Non-pigmented ciliary epithelial cell (primary cell): Measurements from ENCODE around the gene C1QC.
"Not testable (repeated sequence)": the region's sequence is repeated elsewhere in the genome, so short reads cannot be mapped to it uniquely, and the experiment has no call there.

Experiments used
- DNase-seq: peaks from one replicate; pipeline ENCODE4 v3.0.0-alpha.2; 2010; ENCODE audit warnings: low read depth

The C1QC gene

DNA sequence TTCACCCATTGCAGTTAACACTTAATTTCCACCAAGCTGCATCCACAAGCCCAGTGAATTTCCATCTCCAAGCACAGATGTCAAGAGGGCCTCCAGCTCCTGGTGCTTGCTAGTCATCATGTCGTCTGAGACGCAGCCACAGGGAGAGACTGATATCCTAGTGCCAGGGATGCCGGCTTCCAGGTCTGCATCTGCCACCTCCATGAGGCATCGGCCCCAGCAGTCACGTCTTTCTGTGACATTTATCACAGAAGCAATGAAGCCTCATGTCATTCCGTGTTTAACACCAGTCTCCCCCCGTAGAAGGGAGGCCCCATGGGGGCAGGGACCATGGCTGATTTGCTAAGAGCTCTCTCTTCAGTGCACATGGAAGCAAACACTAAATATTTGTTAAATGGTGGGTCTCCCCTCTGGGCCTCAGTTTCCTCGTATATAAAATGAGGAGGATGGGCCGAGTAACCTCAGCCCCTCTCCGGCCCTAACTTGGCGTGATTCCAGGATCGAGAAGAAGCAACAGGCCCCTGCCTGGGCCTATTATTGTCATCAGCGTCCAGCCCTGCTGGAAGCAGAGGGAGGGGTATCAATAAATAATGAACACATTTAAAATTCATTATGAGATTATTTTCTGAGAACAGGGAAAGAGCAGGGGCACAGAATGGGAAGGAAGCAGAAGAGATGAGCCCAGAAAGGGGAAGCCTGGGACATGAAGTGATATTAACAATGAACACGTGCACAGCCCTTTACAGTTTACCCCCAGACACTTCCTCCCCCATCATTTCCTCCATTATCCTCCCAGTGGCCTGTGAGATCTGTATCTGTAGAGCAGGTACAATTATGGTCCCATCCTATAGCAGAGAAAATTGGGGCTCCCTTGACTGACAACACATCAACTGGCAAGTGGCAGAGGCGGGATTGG is 8.8 kb downstream of the C1QC start:
- DNase-seq = no peak

DNA sequence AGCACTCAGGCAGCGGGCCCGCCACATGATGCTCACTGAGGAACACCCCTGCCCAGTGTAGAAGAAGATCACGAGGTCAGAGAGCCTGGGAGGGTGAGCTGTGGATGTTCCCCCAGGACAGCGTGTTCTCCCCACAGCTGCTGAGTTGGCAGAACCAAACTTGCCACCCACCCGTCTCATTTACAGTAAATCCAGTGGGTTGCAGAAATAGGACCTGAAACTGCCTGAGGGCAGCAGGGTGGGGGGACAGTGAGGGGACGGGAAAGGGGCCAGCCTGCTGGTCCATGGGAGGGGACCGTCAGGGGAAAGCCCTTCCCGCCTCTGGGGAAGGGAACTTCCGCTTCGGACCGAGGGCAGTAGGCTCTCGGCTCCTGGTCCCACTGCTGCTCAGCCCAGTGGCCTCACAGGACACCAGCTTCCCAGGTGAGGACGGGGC is 9.5 kb downstream of the C1QC start, which contains the start of gene C1QB:
TSS of gene C1QB (plus strand) at position 356 of the 436 bp plus-strand sequence. CDS start 6,227 bp downstream, outside the sequence.
- no peak for DNase-seq

- no peak for DNase-seq
Observed at GRCh38 chr1:22654692-22655091, 11.3 kb downstream of the C1QC start.

DNA sequence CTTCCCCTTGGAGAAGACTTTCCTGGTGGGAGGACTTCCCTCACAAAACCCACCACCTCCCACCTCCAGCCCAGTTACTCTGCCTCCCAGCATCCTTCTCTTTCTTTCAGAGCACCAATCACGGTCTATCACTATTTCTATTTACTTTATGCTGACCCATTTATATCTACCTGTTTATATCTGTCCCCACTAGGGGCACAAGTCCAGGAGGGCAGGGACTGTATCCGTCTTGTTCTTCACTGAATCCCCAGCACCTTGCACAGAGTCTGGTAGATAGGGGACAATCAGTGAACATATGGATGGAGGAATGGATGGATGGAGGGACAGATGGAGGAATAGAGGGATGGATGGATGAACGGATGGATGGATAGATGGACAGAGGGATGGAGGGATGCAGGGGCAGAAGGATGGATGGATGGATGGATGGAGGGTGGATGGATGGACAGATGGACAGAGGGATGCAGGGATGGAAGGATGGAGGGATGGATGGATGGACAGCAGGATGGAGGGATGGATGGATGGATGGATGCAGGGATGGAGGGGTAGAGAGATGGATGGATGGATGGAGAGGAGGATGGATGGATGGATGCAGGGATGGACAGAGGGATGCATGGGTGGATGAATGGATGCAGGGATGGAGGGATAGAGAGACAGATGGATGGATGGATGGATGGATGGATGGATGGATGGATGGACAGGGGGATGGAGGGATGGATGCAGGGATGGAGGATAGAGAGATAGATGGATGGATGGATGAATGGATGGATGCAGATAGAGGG is 15.1 kb downstream of the C1QC start:
- no peak for DNase-seq

- no peak for DNase-seq
Observed at GRCh38 chr1:22660716-22661241, 17.3 kb downstream of the C1QC start.

GRCh38 chr1:22661880-22662279 is 18.4 kb downstream of the C1QC start:
- DNase-seq = no peak

- DNase-seq = no peak
Observed at GRCh38 chr1:22662318-22662717, 18.9 kb downstream of the C1QC start.

DNA sequence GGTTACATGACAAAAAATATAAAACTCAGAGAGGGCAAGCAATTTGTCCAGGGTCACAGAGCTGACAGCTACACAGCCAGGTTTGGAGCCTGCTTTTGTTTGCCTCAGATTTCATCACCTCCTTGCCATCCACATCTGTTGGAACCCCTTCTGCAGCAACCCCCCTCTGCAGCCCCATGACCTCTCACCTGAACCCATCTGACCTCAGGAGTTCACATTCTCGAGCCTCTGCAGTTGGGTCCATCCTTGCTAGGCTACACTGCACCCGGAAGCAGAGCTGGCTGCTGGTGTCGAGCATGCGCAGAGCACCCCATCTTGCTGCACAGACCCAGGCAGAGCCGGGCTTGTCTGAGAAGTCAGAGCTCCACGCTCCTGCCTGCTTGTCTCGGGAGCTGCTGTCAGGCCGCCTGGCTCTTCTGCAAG is 19.6 kb downstream of the C1QC start:
- DNase-seq = no peak

GRCh38 chr1:22665752-22666151 is 22.3 kb downstream of the C1QC start:
- peak; percentile 17 for DNase-seq

DNA sequence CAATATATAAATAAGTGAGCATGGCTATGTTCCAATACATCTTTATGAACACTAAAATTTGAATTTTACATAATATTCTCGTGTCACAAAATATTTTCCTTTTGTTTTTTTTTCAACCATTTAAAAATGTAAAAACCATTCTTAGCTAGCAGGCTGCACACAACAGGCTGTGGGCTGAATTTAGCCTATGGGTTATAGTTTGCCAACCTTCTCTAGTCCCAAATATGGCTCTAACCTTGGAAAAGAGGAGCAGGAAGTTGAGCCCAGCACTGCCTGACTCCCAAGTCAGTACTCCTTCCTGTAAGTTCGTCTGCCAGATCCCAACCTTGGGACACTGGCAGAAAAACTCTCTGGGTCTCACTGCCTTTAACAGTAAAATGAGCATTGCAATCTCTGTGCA is 23.0 kb downstream of the C1QC start:
- DNase-seq = no peak

DNA sequence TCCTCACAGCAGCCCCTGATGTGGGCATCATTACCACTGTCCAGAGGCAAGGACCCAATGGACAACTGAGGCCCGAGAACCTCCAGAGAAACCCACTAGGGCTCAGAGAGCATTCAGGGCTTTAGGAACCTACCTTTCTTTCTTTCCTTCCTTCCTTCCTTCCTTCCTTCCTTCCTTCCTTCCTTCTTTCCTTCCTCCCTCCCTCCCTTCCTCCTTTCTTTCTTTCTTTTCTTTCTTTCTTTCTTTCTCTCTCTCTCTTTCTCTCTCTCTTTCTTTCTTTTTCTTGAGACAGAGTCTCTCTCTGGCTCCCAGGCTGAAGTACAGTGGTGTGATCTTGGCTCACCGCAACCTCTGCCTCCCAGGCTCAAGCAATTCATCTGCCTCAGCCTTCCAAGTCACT is 25.4 kb downstream of the C1QC start:
- not testable (repeated sequence) for DNase-seq

GRCh38 chr1:22670352-22670975 is 27.0 kb downstream of the C1QC start:
- DNase-seq = no peak

GRCh38 chr1:22671999-22672398 is 28.6 kb downstream of the C1QC start:
- no peak for DNase-seq

DNA sequence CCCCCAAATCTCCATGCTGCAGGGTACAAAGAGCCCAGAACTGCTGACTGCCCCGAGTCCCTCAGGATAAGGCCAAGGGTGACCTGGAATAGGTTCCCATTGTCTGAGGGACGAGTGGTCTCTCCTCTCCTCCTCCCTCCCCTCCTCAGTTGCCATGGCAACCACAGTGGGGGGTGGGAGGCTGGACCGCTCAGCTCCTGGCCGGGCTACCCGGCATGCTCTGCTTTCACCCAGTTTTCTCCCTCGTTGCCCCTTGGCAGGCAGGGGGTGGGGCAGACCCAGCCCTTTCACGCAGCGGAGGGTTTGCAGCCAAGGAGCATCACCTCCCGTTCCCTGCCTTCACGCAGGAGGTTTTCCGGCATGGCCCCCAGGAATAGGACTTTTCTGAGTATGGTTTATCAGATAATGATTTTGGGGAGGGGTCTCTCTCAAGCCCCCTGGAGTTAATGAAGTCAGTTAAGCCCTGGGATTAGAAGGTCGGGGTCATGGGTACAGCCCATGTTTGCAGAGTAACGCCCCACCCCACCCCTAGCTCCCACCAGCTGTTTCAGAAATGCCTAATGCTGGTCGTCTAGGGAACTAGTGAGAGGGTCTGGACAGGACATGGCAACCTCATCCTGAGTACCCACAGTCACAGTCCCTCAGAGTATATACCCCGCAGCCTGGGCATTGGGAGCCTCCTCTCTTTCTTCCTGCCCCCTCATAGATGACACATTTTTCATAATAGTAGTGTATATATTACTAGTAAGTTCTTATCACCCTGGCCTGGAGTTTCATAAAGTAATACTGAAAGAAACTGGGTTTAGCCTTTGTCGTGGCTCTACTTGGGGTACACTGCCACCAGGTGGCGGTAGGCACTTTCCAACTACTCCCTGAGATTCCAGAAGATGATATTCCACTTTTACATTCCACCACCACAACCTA is 30.3 kb downstream of the C1QC start:
- DNase-seq = peak; percentile 28

GRCh38 chr1:22674410-22674749 is 30.9 kb downstream of the C1QC start:
- DNase-seq = no peak

DNA sequence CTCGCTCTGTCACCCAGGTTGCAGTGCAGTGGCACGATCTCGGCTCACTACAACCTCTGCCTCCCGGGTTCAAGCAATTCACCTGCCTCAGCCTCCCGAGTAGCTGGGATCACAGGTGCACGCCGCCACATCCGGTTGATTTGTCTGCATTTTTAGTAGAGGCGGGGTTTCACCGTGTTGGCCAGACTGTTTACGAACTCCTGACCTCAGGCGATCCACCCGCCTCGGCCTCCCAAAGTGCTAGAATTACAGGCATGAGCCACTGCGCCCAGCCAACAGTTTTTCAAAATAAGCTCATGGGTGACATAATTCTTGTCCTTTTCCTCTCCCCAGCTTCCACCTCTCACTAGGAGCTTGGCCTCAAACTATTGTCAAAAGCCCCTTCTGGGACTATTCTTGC is 32.7 kb downstream of the C1QC start:
- DNase-seq = not testable (repeated sequence)

DNA sequence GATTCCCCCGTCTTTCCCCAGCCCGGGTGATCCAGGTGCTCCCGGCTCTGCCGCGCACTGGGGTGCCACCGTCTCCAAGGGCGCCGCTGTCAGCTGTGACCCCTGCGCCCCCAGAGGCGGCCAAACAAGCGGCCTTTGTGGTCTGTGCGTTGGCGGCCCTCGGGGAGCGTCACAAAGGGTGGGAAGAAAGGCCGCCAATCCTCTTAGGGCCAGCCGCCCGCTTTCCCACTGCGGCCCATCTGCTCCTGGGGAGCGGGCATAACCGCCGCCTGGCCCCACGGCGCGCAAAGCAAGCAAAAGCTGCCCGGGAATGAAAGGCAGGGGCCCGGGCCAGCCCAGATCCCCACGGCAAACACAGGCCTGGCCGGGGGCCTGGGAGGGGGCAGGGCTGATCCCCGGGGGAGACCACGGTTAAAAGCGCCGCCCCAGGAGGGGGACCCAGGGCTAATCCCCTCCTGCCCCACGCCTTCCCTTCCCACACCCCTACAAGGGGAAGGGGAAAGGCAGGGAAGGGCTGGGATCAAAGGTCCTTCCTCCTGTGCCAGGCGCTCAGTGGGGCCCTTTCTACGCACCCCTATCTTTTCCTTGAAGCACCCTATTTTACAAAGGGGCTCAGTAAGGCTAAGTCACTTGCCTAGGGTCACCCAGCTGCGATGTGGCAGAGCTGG is 33.6 kb downstream of the C1QC start:
- DNase-seq = no peak

- no peak for DNase-seq
Observed at GRCh38 chr1:22677931-22678896, 34.8 kb downstream of the C1QC start.

GRCh38 chr1:22680726-22681125 is 37.3 kb downstream of the C1QC start:
- DNase-seq = no peak
